ENCODE results near the gene SMPD3. TPM values are rescaled to one million over a fixed set of nuclear protein-coding genes. Genes with fewer than 3 reads are reported as not detected.

The SMPD3 gene
- total RNA-seq, 1 experiment from 2014 or later = 1.4 TPM

GRCh38 chr16:68368301-68368888 is 79.9 kb downstream of the SMPD3 start (continued):
- TF ChIP-seq OVOL2 (CRISPR knock-in tag; IDR thresholded peaks at IDR 0.05; ENCODE audit: borderline replicate concordance) = no peak
- TF ChIP-seq ARID4B (CRISPR knock-in tag; IDR thresholded peaks at IDR 0.05; ENCODE audit: borderline replicate concordance) = no peak
- TF ChIP-seq RORB (CRISPR knock-in tag; IDR thresholded peaks at IDR 0.05) = no peak
- no peak for TF ChIP-seq CREB1 (CRISPR knock-in tag; IDR thresholded peaks at IDR 0.05)
- no peak for TF ChIP-seq ZNF219 (CRISPR knock-in tag; IDR thresholded peaks at IDR 0.05; ENCODE audit: borderline replicate concordance)
- TF ChIP-seq ZNF121 (CRISPR knock-in tag; IDR thresholded peaks at IDR 0.05) = no peak

DNA sequence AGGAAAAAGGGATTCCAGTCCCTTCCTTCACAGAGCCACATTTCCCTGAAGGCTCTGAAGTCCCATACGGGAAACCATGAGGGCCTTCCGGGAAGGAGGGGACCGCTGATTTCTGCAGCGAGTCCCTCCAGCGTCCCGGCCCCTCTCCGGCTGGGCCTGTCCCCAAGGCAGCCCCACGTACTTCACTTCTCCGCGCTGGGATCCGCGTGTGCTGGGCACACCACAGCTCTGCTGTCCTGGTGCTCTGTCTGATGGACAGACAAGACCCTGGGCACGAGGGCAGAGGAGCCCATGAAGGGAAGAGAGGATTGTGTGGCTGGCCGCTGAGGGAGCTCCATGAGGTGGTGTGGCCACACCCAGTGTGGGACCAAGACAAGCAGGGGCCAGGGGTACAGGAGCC is 80.4 kb downstream of the SMPD3 start:
- DNase-seq (ENCODE audit: low spot score) (no peak), ATAC-seq (no peak)
- Mint-ChIP-seq H3K4me3 (no peak overlapping the region), H3K4me1 (peaks cover 28% of the 10 kb centered on the region), H3K9me3 (no peaks in the 10 kb centered on the region), H3K27me3 (ENCODE audit: low read depth) (peaks cover 2% of the 10 kb centered on the region; the same call in 1 of the 2 replicates), H3K36me3 (no peaks in the 10 kb centered on the region), H3K27ac (no peak overlapping the region)
- POLR2A ChIA-PET = no interaction called here
- CTCF ChIA-PET = interaction anchor here (0.6 to 2.8 kb wide), 19 partner anchors 7 to 153 kb away, joined by 3 to 21 read pairs (median 4); partner anchors contain the start of genes PRMT7, SLC7A6OS and SMPD3
- TF ChIP-seq MXD4 (CRISPR knock-in tag; IDR thresholded peaks at IDR 0.05; ENCODE audit: borderline replicate concordance) = no peak
- TF ChIP-seq, protein P1, sequence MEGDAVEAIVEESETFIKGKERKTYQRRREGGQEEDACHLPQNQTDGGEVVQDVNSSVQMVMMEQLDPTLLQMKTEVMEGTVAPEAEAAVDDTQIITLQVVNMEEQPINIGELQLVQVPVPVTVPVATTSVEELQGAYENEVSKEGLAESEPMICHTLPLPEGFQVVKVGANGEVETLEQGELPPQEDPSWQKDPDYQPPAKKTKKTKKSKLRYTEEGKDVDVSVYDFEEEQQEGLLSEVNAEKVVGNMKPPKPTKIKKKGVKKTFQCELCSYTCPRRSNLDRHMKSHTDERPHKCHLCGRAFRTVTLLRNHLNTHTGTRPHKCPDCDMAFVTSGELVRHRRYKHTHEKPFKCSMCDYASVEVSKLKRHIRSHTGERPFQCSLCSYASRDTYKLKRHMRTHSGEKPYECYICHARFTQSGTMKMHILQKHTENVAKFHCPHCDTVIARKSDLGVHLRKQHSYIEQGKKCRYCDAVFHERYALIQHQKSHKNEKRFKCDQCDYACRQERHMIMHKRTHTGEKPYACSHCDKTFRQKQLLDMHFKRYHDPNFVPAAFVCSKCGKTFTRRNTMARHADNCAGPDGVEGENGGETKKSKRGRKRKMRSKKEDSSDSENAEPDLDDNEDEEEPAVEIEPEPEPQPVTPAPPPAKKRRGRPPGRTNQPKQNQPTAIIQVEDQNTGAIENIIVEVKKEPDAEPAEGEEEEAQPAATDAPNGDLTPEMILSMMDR (IDR thresholded peaks at IDR 0.05) = no peak
- no peak for TF ChIP-seq KAT7 (CRISPR knock-in tag; IDR thresholded peaks at IDR 0.05; ENCODE audit: borderline replicate concordance)
- no peak for TF ChIP-seq CDX4 (CRISPR knock-in tag; IDR thresholded peaks at IDR 0.05; ENCODE audit: borderline replicate concordance)
- no peak for TF ChIP-seq STAT6 (CRISPR knock-in tag; conservative IDR thresholded peaks at IDR 0.05; ENCODE audit: low read depth)
- no peak for TF ChIP-seq ZNF281 (CRISPR knock-in tag; IDR thresholded peaks at IDR 0.05)
- TF ChIP-seq ZNF512 (CRISPR knock-in tag; IDR thresholded peaks at IDR 0.05; ENCODE audit: borderline replicate concordance) = no peak
- TF ChIP-seq ZMAT4 (CRISPR knock-in tag; IDR thresholded peaks at IDR 0.05) = no peak
- TF ChIP-seq RELA (CRISPR knock-in tag; IDR thresholded peaks at IDR 0.05; ENCODE audit: borderline replicate concordance) = no peak
- TF ChIP-seq EMX1 (CRISPR knock-in tag; IDR thresholded peaks at IDR 0.05) = no peak
- TF ChIP-seq, protein P2, sequence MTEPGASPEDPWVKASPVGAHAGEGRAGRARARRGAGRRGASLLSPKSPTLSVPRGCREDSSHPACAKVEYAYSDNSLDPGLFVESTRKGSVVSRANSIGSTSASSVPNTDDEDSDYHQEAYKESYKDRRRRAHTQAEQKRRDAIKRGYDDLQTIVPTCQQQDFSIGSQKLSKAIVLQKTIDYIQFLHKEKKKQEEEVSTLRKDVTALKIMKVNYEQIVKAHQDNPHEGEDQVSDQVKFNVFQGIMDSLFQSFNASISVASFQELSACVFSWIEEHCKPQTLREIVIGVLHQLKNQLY (CRISPR knock-in tag; IDR thresholded peaks at IDR 0.05) = no peak

All from WTC11 (cell line).